ENCODE measurements around the gene SUSD3.

The SUSD3 gene

DNA sequence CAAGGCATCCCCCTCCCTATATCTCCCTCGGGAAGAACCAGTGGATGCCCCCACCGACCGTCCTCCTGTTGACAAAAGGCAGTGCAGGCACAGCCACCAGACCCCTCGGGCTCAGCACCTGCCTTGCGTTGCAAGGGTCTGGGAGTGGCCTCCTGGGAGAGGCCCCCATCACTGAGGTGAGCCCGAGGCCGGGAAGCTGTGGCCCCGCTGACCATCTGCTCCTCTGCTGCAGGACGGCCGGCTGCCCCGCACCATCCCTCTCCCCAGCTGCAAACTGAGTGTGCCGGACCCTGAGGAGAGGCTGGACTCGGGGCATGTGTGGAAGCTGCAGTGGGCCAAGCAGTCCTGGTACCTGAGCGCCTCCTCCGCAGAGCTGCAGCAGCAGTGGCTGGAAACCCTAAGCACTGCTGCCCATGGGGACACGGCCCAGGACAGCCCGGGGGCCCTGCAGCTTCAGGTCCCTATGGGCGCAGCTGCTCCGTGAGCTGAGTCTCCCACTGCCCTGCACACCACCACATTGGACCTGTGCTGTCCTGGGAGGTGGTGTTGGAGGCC is 23.3 kb upstream of the SUSD3 start:
- DNase-seq, result no peak
- Mint-ChIP-seq H3K4me3 (no peak overlapping the region), H3K4me1 (ENCODE audit: low read depth in 2 of 2) (peaks cover 29 to 42% of the 10 kb centered on the region in 2 donors), H3K27me3 (no peaks in the 10 kb centered on the region), H3K27ac (peak overlapping the region in 1 of 2 donors; percentile 66), H3K9me3 (no peaks in the 10 kb centered on the region), H3K36me3 (ENCODE audit: insufficient read depth) (peaks cover 70% of the 10 kb centered on the region)
- ATAC-seq (replicated peaks), result no peak

- ATAC-seq (replicated peaks), result peak; percentile 31
- Mint-ChIP-seq H3K9me3 (no peaks in the 10 kb centered on the region), H3K27me3 (no peaks in the 10 kb centered on the region), H3K36me3 (ENCODE audit: insufficient read depth) (peaks cover 67% of the 10 kb centered on the region), H3K27ac (peak overlapping the region; percentile 28 to 57), H3K4me1 (ENCODE audit: low read depth in 2 of 2) (peaks cover 30 to 43% of the 10 kb centered on the region in 2 donors), H3K4me3 (no peak overlapping the region)
- DNase-seq, result no peak
These were observed 22.6 kb upstream of the SUSD3 start for GRCh38 chr9:93035821-93036351.

GRCh38 chr9:93036887-93037475 is 21.5 kb upstream of the SUSD3 start:
- ATAC-seq (replicated peaks), result no peak
- no peak overlapping the region for H3K4me3 Mint-ChIP-seq
- H3K27ac Mint-ChIP-seq, result no peak overlapping the region

GRCh38 chr9:93037476-93037971 is 21.0 kb upstream of the SUSD3 start:
- ATAC-seq (replicated peaks), result no peak
- H3K4me1 Mint-ChIP-seq (ENCODE audit: low read depth in 2 of 2), result peaks cover 34 to 47% of the 10 kb centered on the region in 2 donors
- no peak for DNase-seq
- H3K27ac Mint-ChIP-seq, result peak overlapping the region in 1 of 2 donors; percentile 89
- peaks cover 54% of the 10 kb centered on the region for H3K36me3 Mint-ChIP-seq (ENCODE audit: insufficient read depth)
- no peak overlapping the region for H3K4me3 Mint-ChIP-seq
- no peaks in the 10 kb centered on the region for H3K27me3 Mint-ChIP-seq
- H3K9me3 Mint-ChIP-seq, result no peaks in the 10 kb centered on the region

More at GRCh38 chr9:93036887-93037475, 21.5 kb upstream of the SUSD3 start:
- Mint-ChIP-seq H3K36me3 (ENCODE audit: insufficient read depth) (peaks cover 56% of the 10 kb centered on the region), H3K9me3 (no peaks in the 10 kb centered on the region), H3K27me3 (no peaks in the 10 kb centered on the region), H3K4me1 (ENCODE audit: low read depth in 2 of 2) (peaks cover 35 to 45% of the 10 kb centered on the region in 2 donors)
- no peak for DNase-seq

DNA sequence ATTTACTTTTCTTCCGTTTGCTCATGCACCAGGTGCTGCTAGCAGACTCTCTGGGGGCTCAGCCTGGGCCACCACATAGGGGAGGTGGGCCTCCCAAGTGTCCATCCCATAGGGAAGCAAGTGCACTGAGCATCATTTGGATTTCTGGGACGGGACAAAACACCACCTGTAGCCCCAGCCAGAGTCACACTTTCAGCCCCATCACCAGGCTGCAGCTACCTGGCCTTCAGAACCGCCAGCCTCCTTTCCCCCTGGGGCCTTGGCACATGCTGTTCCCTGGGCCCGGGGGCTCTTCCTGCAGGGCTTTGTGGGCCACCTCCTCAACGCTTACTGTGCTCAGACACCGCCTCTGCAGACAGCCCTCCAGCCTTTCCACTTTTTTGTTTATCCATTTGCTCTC is 19.6 kb upstream of the SUSD3 start:
- H3K27ac Mint-ChIP-seq, result peak overlapping the region; percentile 38 to 89
- ATAC-seq (replicated peaks), result no peak
- no peaks in the 10 kb centered on the region for H3K9me3 Mint-ChIP-seq

GRCh38 chr9:93039456-93039855 is 19.0 kb upstream of the SUSD3 start:
- DNase-seq (no peak), ATAC-seq (replicated peaks) (no peak)
- H3K27ac Mint-ChIP-seq, result peak overlapping the region; percentile 38 to 89
- H3K27me3 Mint-ChIP-seq, result no peaks in the 10 kb centered on the region
- H3K4me3 Mint-ChIP-seq, result peak overlapping the region in 1 of 2 donors; percentile 6
- H3K4me1 Mint-ChIP-seq (ENCODE audit: low read depth in 2 of 2), result peaks cover 46 to 51% of the 10 kb centered on the region in 2 donors
- no peaks in the 10 kb centered on the region for H3K9me3 Mint-ChIP-seq
- H3K36me3 Mint-ChIP-seq (ENCODE audit: insufficient read depth), result peaks cover 45% of the 10 kb centered on the region

More for the DNA sequence above, 19.6 kb upstream of the SUSD3 start:
- H3K4me3 Mint-ChIP-seq, result peak overlapping the region in 1 of 2 donors; percentile 6
- no peaks in the 10 kb centered on the region for H3K27me3 Mint-ChIP-seq
- H3K36me3 Mint-ChIP-seq (ENCODE audit: insufficient read depth), result peaks cover 47% of the 10 kb centered on the region
- peaks cover 46 to 51% of the 10 kb centered on the region in 2 donors for H3K4me1 Mint-ChIP-seq (ENCODE audit: low read depth in 2 of 2)
- no peak for DNase-seq

- Mint-ChIP-seq H3K27me3 (no peaks in the 10 kb centered on the region), H3K4me3 (no peak overlapping the region), H3K9me3 (no peaks in the 10 kb centered on the region), H3K4me1 (ENCODE audit: low read depth in 2 of 2) (peaks cover 46 to 51% of the 10 kb centered on the region in 2 donors), H3K27ac (peak overlapping the region; percentile 38 to 89), H3K36me3 (ENCODE audit: insufficient read depth) (peaks cover 42% of the 10 kb centered on the region)
- DNase-seq, result no peak
- ATAC-seq (replicated peaks), result no peak
These were observed 18.5 kb upstream of the SUSD3 start for GRCh38 chr9:93039976-93040375.

DNA sequence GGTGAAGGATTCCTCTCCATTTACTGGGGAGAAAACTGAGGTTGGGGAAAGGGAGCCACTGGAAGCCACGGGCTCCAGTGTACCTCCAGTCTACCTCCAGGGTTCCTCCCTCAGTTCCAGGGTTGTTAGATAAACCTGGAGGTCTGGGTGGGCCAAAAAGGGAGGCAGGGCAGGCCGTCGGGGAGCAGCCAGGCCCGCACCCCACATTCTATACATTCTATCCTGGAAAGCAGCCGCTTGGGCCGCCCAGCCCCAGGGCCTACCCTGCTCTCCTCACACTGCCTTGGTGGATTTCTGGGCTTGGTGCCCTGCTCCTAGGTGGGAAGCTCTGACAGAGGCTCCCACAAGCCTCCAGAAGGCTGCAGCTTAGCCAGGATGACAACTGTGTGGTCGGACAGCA is 18.1 kb upstream of the SUSD3 start:
- peak overlapping the region; percentile 49 to 89 for H3K27ac Mint-ChIP-seq
- DNase-seq, result no peak
- no peak for ATAC-seq (replicated peaks)
- peaks cover 39% of the 10 kb centered on the region for H3K36me3 Mint-ChIP-seq (ENCODE audit: insufficient read depth)
- H3K4me1 Mint-ChIP-seq (ENCODE audit: low read depth in 2 of 2), result peaks cover 46 to 51% of the 10 kb centered on the region in 2 donors
- H3K9me3 Mint-ChIP-seq, result no peaks in the 10 kb centered on the region
- no peak overlapping the region for H3K4me3 Mint-ChIP-seq
- H3K27me3 Mint-ChIP-seq, result no peaks in the 10 kb centered on the region

- ATAC-seq (replicated peaks) (no peak), DNase-seq (no peak)
- H3K36me3 Mint-ChIP-seq (ENCODE audit: insufficient read depth), result peaks cover 30% of the 10 kb centered on the region
- peaks cover 41 to 47% of the 10 kb centered on the region in 2 donors for H3K4me1 Mint-ChIP-seq (ENCODE audit: low read depth in 2 of 2)
- H3K9me3 Mint-ChIP-seq, result no peaks in the 10 kb centered on the region
- H3K4me3 Mint-ChIP-seq, result no peak overlapping the region
- H3K27ac Mint-ChIP-seq, result peak overlapping the region; percentile 49 to 89
- H3K27me3 Mint-ChIP-seq, result no peaks in the 10 kb centered on the region
These were observed 17.2 kb upstream of the SUSD3 start for GRCh38 chr9:93041108-93041802.

DNA sequence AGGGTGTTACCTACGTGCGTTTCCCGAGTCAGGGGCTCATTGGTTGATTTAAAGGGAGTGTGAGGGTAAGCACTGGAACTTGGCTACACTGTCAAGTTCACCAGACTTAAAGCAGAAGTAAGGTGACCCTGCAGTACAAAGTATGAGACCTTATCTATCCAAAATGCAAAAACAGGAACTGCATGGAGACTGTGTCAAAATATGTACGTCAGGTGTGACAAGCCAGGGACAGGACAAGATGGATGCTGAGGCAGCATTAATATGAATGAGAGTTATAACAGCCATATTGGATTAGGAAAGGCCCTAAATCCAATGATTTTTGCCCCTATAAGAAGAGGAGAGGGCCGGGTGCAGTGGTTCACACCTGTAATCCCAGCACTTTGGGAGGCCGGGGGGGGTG is 15.4 kb upstream of the SUSD3 start:
- Mint-ChIP-seq H3K4me3 (no peak overlapping the region), H3K9me3 (no peaks in the 10 kb centered on the region), H3K36me3 (ENCODE audit: insufficient read depth) (peaks cover 18% of the 10 kb centered on the region), H3K27me3 (no peaks in the 10 kb centered on the region), H3K27ac (peak overlapping the region in 1 of 2 donors; percentile 26), H3K4me1 (ENCODE audit: low read depth in 2 of 2) (peaks cover 34 to 35% of the 10 kb centered on the region in 2 donors)
- no peak for DNase-seq
- peak; percentile 49 for ATAC-seq (replicated peaks)

- Mint-ChIP-seq H3K4me3 (no peak overlapping the region), H3K36me3 (ENCODE audit: insufficient read depth) (peaks cover 15% of the 10 kb centered on the region), H3K4me1 (ENCODE audit: low read depth in 2 of 2) (peaks cover 32 to 39% of the 10 kb centered on the region in 2 donors), H3K9me3 (no peaks in the 10 kb centered on the region), H3K27me3 (no peaks in the 10 kb centered on the region), H3K27ac (no peak overlapping the region)
- ATAC-seq (replicated peaks) (no peak), DNase-seq (no peak)
These were observed 13.0 kb upstream of the SUSD3 start for GRCh38 chr9:93045521-93045920.

DNA sequence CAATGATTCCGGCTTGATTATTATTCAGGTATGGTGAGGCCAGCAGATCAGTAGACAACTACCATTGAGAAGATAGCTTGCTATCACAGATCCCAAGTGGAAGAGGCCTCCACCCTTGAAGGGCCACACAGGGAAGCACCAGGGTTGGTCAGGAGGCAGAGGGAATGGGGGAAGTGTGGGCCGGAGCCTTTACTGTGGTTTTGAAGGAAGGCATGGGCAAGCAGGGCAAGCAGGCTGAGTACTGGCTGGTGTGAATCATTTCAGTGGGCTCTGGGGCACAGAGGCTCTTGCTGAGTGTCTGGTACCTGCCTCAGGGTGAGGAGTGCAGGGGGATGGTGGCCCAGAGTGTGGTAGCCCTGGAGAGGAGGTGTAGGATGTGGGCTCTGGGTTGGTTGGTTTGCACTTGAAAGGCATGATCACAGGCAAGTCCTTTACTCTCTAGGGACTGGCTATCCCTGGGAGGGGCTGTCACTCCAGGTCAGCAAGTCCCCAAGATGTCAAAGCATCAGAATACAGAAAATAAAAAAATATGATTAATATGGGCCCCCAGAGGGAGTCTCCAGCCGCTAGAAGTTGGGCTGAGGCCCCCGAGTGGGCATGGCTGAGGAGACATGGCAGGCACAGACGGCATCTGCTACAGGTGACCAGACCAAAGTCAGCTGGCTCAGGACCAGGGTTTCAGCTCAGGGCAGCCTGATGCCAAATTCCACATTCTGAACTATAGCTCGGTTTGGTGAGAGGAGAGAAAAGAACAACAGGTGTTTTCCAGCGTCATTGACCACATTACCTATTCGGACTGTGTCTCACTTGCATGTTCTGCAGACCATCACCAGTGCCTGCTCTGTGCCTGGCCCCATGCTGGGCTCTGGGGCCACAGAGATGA is 9.7 kb upstream of the SUSD3 start:
- Mint-ChIP-seq H3K4me1 (ENCODE audit: low read depth in 2 of 2) (peaks cover 21 to 22% of the 10 kb centered on the region in 2 donors), H3K9me3 (no peaks in the 10 kb centered on the region), H3K27me3 (no peaks in the 10 kb centered on the region), H3K36me3 (ENCODE audit: insufficient read depth) (peaks cover 13% of the 10 kb centered on the region), H3K4me3 (no peak overlapping the region), H3K27ac (no peak overlapping the region)
- DNase-seq (no peak), ATAC-seq (replicated peaks) (peak; percentile 35)

DNA sequence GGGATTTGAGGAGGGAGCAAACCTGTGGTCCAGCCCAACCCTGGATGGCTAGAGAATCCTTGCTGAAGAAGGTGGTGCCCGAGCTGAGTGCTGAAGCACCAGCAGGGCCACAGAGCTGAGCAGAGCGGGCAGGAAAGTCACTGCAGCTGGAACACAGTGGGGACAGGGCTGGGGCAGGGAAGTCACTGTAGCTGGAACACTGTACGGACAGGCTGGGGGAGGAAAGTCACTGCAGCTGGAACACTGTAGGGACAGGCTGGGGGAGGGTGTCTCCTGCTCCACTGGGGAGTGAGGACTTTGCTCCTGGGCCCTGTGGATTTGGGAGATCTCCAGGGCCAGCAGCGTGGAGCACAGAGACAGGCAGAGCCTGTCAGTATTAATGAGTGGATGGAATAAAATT is 9.0 kb upstream of the SUSD3 start:
- Mint-ChIP-seq H3K36me3 (ENCODE audit: insufficient read depth) (peaks cover 11% of the 10 kb centered on the region), H3K27ac (no peak overlapping the region), H3K4me3 (no peak overlapping the region), H3K9me3 (no peaks in the 10 kb centered on the region), H3K4me1 (ENCODE audit: low read depth in 2 of 2) (peaks cover 22 to 24% of the 10 kb centered on the region in 2 donors), H3K27me3 (no peaks in the 10 kb centered on the region)
- DNase-seq (no peak), ATAC-seq (replicated peaks) (no peak)
